ENCODE results near the gene PDCD1. TPM values are rescaled to one million over a fixed set of nuclear protein-coding genes. Genes with fewer than 3 reads are reported as not detected.

PDCD1 gene
- total and polyA plus RNA-seq, 2 of the 13 experiments (the other 11 are each of a cell fraction or from before 2014, with no cell fraction given) = 0.04 TPM; not detected in 1

DNA sequence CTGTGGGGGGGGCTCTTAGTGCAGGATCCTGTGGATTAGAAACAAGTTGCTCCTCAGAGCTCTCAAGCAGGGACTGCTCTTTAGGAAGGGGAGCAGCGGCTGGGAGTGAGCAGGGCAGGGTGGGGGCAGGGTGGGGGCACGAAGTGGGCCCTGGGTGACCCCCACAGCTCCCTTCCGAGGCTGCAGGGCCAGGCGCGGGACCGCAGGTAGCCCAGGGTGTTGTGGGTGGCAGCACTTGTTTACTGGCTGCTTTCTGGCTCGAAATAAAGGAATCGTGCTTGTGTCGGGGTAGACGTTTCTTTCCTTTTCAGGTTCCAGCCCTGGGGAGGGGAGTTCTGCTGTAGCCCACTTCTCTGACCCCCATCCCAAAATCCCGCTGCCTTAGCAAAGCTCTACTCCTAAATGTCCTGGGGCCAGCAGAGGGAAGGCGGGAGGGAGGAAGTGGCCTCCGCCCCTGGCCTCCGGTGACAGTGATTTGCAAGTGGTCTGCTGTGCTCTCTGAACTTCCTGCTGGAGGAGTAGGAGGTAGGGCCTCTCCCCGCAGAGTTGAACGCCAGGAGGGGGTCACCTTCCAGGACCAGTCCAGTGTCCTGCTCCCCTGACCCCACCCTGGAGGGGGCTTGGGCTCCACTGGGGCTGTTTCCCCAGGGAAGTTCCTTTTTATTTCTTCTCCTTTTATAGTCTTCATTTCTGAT is 41.4 kb downstream of the PDCD1 start (continued):
- TF ChIP-seq, protein P1, sequence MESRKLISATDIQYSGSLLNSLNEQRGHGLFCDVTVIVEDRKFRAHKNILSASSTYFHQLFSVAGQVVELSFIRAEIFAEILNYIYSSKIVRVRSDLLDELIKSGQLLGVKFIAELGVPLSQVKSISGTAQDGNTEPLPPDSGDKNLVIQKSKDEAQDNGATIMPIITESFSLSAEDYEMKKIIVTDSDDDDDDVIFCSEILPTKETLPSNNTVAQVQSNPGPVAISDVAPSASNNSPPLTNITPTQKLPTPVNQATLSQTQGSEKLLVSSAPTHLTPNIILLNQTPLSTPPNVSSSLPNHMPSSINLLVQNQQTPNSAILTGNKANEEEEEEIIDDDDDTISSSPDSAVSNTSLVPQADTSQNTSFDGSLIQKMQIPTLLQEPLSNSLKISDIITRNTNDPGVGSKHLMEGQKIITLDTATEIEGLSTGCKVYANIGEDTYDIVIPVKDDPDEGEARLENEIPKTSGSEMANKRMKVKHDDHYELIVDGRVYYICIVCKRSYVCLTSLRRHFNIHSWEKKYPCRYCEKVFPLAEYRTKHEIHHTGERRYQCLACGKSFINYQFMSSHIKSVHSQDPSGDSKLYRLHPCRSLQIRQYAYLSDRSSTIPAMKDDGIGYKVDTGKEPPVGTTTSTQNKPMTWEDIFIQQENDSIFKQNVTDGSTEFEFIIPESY (CRISPR knock-in tag; IDR thresholded peaks at IDR 0.05) = peak; percentile 88
- TF ChIP-seq ZFX (CRISPR knock-in tag; IDR thresholded peaks at IDR 0.05; ENCODE audit: low read depth) (peak; percentile 49), SPEN (CRISPR knock-in tag; IDR thresholded peaks at IDR 0.05; ENCODE audit: low read depth) (0 out of 2 replicates have a peak, but pooled peaks have one; percentile 20), GABPB1 (CRISPR knock-in tag; IDR thresholded peaks at IDR 0.05) (peak; percentile 44), ZNF790 (CRISPR knock-in tag; IDR thresholded peaks at IDR 0.05; ENCODE audit: borderline replicate concordance) (no peak), ELF3 (CRISPR knock-in tag; IDR thresholded peaks at IDR 0.05) (peak; percentile 50; the same call in 1 of the 2 replicates), ERF (CRISPR knock-in tag; IDR thresholded peaks at IDR 0.05) (0 out of 2 replicates have a peak, but pooled peaks have one; percentile 41), KDM1A (CRISPR knock-in tag; IDR thresholded peaks at IDR 0.05) (0 out of 2 replicates have a peak, but pooled peaks have one; percentile 18), ZZZ3 (CRISPR knock-in tag; IDR thresholded peaks at IDR 0.05; ENCODE audit: borderline replicate concordance) (no peak), NCOA2 (CRISPR knock-in tag; IDR thresholded peaks at IDR 0.05) (0 out of 2 replicates have a peak, but pooled peaks have one; percentile 16), FOXP1 (IDR thresholded peaks at IDR 0.05) (no peak), FOXP1 (CRISPR knock-in tag; IDR thresholded peaks at IDR 0.05) (peak; percentile 15; the same call in 1 of the 2 replicates), AHR (CRISPR knock-in tag; IDR thresholded peaks at IDR 0.05) (no peak), GABPA (IDR thresholded peaks at IDR 0.05; ENCODE audit: low read depth, low read length) (no peak), GABPA (CRISPR knock-in tag; IDR thresholded peaks at IDR 0.05; ENCODE audit: low read depth) (peak; percentile 49; the same call in 1 of the 2 replicates), MZF1 (CRISPR knock-in tag; IDR thresholded peaks at IDR 0.05; ENCODE audit: borderline replicate concordance) (no peak), ZNF839 (CRISPR knock-in tag; IDR thresholded peaks at IDR 0.05; ENCODE audit: borderline replicate concordance) (0 out of 2 replicates have a peak, but pooled peaks have one; percentile 40), U2AF1 (optimal IDR thresholded peaks at IDR 0.05; ENCODE audit: low read depth, low read length) (peak; percentile 61)
- TF ChIP-seq, protein P2, sequence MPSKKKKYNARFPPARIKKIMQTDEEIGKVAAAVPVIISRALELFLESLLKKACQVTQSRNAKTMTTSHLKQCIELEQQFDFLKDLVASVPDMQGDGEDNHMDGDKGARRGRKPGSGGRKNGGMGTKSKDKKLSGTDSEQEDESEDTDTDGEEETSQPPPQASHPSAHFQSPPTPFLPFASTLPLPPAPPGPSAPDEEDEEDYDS (CRISPR knock-in tag; IDR thresholded peaks at IDR 0.05) = 0 out of 2 replicates have a peak, but pooled peaks have one; percentile 34
- TF ChIP-seq, protein P3, sequence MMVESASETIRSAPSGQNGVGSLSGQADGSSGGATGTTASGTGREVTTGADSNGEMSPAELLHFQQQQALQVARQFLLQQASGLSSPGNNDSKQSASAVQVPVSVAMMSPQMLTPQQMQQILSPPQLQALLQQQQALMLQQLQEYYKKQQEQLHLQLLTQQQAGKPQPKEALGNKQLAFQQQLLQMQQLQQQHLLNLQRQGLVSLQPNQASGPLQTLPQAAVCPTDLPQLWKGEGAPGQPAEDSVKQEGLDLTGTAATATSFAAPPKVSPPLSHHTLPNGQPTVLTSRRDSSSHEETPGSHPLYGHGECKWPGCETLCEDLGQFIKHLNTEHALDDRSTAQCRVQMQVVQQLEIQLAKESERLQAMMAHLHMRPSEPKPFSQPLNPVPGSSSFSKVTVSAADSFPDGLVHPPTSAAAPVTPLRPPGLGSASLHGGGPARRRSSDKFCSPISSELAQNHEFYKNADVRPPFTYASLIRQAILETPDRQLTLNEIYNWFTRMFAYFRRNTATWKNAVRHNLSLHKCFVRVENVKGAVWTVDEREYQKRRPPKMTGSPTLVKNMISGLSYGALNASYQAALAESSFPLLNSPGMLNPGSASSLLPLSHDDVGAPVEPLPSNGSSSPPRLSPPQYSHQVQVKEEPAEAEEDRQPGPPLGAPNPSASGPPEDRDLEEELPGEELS (CRISPR knock-in tag; IDR thresholded peaks at IDR 0.05) = 0 out of 2 replicates have a peak, but pooled peaks have one; percentile 23
- TF ChIP-seq, protein P4, sequence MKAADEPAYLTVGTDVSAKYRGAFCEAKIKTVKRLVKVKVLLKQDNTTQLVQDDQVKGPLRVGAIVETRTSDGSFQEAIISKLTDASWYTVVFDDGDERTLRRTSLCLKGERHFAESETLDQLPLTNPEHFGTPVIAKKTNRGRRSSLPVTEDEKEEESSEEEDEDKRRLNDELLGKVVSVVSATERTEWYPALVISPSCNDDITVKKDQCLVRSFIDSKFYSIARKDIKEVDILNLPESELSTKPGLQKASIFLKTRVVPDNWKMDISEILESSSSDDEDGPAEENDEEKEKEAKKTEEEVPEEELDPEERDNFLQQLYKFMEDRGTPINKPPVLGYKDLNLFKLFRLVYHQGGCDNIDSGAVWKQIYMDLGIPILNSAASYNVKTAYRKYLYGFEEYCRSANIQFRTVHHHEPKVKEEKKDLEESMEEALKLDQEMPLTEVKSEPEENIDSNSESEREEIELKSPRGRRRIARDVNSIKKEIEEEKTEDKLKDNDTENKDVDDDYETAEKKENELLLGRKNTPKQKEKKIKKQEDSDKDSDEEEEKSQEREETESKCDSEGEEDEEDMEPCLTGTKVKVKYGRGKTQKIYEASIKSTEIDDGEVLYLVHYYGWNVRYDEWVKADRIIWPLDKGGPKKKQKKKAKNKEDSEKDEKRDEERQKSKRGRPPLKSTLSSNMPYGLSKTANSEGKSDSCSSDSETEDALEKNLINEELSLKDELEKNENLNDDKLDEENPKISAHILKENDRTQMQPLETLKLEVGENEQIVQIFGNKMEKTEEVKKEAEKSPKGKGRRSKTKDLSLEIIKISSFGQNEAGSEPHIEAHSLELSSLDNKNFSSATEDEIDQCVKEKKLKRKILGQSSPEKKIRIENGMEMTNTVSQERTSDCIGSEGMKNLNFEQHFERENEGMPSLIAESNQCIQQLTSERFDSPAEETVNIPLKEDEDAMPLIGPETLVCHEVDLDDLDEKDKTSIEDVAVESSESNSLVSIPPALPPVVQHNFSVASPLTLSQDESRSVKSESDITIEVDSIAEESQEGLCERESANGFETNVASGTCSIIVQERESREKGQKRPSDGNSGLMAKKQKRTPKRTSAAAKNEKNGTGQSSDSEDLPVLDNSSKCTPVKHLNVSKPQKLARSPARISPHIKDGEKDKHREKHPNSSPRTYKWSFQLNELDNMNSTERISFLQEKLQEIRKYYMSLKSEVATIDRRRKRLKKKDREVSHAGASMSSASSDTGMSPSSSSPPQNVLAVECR (CRISPR knock-in tag; IDR thresholded peaks at IDR 0.05; ENCODE audit: borderline replicate concordance) = no peak
- TF ChIP-seq, protein P5, sequence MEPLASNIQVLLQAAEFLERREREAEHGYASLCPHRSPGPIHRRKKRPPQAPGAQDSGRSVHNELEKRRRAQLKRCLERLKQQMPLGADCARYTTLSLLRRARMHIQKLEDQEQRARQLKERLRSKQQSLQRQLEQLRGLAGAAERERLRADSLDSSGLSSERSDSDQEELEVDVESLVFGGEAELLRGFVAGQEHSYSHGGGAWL (CRISPR knock-in tag; IDR thresholded peaks at IDR 0.05) = 0 out of 2 replicates have a peak, but pooled peaks have one; percentile 19
